Upper lobe of right lung (tissue), 1 donor: ENCODE measurements around the gene PLEKHD1. TPM values are rescaled to one million over a fixed set of nuclear protein-coding genes. Genes with fewer than 3 reads are reported as not detected.

Experiments used
- ATAC-seq: fragments of 200-7000 bp; cut with Tn5 transposase; one replicate; pipeline ENCODE4 v1.9.1; 2020; ENCODE audit warnings: mild to moderate bottlenecking, moderate library complexity
- DNase-seq: peaks from one replicate; pipeline ENCODE4 v3.0.0-alpha.2; 2020
- H3K27ac ChIP-seq: fragments of 200-600 bp; one replicate; pipeline ENCODE4 v1.8.0; 2022
- H3K27me3 ChIP-seq: fragments of 200-600 bp; one replicate; pipeline ENCODE4 v1.8.0; 2022; ENCODE audit warnings: mild to moderate bottlenecking
- H3K36me3 ChIP-seq: fragments of 200-600 bp; one replicate; pipeline ENCODE4 v1.8.0; 2022
- H3K4me1 ChIP-seq: fragments of 200-600 bp; one replicate; pipeline ENCODE4 v1.8.0; 2022
- H3K4me3 ChIP-seq: fragments of 200-600 bp; one replicate; pipeline ENCODE4 v1.8.0; 2022; ENCODE audit warnings: mild to moderate bottlenecking
- H3K9me3 ChIP-seq: fragments of 200-600 bp; one replicate; pipeline ENCODE4 v1.8.0; 2022
- intact Hi-C: fragments of 100-400 bp; cut with DNase I; formaldehyde crosslinking; loops from one replicate; pipeline ENCODE4 v1.11.0; 2022
- total RNA-seq: library from RNA; stranded (reverse); fragmentation: NEBNext Ultra II Directional; extraction: Animal tissue kit (Norgen Biotek cat#: 25700); gene quantifications from one replicate; pipeline ENCODE4 v1.2.1, GENCODE V29; 2021
- TF ChIP-seq, protein P1 (sequence below): fragments of 200-600 bp; IDR thresholded peaks from one replicate; pipeline ENCODE4 v1.8.0; 2022; ENCODE audit warnings: antibody characterized with exemption
- donor health status: DM: no; HTN: yes; CAD: no; lungs with severe emphysema.

PLEKHD1 gene
- total RNA-seq, 1 donor from 2014 or later: 0.41 TPM

DNA sequence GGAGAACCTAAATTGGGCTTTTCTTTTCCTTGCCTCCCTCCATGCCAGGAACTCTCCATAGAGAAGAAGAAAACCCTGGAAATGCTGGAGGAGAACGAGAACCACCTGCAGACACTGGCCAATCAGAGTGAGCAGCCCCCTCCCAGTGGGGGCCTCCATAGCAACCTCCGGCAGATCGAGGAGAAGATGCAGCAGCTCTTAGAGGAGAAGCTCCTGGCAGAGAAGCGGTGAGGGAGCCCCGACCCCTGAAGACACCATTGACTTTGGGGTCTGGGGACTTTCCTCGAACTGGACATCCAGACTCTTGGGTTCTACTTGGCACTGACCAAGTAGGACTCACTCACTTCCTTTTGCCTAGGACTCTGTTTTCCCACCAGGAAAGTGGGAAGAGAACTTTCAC, 41.4 kb downstream of the PLEKHD1 start:
- peak; percentile 27 for DNase-seq
- intact Hi-C loops: no loop called here
- Histone ChIP-seq H3K27me3 (no peaks in the 10 kb centered on the region), H3K4me1 (no peaks in the 10 kb centered on the region), H3K9me3 (no peaks in the 10 kb centered on the region), H3K27ac (no peak overlapping the region), H3K4me3 (no peak overlapping the region), H3K36me3 (no peaks in the 10 kb centered on the region)
- TF ChIP-seq, protein P1, sequence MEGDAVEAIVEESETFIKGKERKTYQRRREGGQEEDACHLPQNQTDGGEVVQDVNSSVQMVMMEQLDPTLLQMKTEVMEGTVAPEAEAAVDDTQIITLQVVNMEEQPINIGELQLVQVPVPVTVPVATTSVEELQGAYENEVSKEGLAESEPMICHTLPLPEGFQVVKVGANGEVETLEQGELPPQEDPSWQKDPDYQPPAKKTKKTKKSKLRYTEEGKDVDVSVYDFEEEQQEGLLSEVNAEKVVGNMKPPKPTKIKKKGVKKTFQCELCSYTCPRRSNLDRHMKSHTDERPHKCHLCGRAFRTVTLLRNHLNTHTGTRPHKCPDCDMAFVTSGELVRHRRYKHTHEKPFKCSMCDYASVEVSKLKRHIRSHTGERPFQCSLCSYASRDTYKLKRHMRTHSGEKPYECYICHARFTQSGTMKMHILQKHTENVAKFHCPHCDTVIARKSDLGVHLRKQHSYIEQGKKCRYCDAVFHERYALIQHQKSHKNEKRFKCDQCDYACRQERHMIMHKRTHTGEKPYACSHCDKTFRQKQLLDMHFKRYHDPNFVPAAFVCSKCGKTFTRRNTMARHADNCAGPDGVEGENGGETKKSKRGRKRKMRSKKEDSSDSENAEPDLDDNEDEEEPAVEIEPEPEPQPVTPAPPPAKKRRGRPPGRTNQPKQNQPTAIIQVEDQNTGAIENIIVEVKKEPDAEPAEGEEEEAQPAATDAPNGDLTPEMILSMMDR: no peak
- no peak for ATAC-seq

GRCh38 chr14:69527635-69528034, 43.1 kb downstream of the PLEKHD1 start:
- Histone ChIP-seq H3K4me1 (no peaks in the 10 kb centered on the region), H3K27me3 (no peaks in the 10 kb centered on the region), H3K9me3 (no peaks in the 10 kb centered on the region), H3K4me3 (no peak overlapping the region), H3K36me3 (no peaks in the 10 kb centered on the region), H3K27ac (no peak overlapping the region)
- DNase-seq: no peak
- ATAC-seq: no peak
- intact Hi-C loops: no loop called here
- TF ChIP-seq, protein P1: no peak

GRCh38 chr14:69528143-69528542, 43.6 kb downstream of the PLEKHD1 start:
- ATAC-seq (no peak), DNase-seq (no peak)
- no peak overlapping the region for H3K4me3 ChIP-seq
- intact Hi-C loops: no loop called here
- H3K36me3 ChIP-seq: no peaks in the 10 kb centered on the region
- no peaks in the 10 kb centered on the region for H3K9me3 ChIP-seq
- H3K27me3 ChIP-seq: no peaks in the 10 kb centered on the region
- H3K4me1 ChIP-seq: no peaks in the 10 kb centered on the region
- TF ChIP-seq, protein P1: no peak
- no peak overlapping the region for H3K27ac ChIP-seq

- DNase-seq: no peak
- intact Hi-C loops: no loop called here
- TF ChIP-seq, protein P1: no peak
Observed at GRCh38 chr14:69528930-69529329, 44.4 kb downstream of the PLEKHD1 start.

GRCh38 chr14:69529563-69529962, 45.0 kb downstream of the PLEKHD1 start:
- TF ChIP-seq, protein P1: no peak
- no peaks in the 10 kb centered on the region for H3K9me3 ChIP-seq
- no peaks in the 10 kb centered on the region for H3K4me1 ChIP-seq
- no peaks in the 10 kb centered on the region for H3K36me3 ChIP-seq
- H3K27ac ChIP-seq: no peak overlapping the region
- intact Hi-C loops: no loop called here
- DNase-seq (no peak), ATAC-seq (no peak)
- no peak overlapping the region for H3K4me3 ChIP-seq
- no peaks in the 10 kb centered on the region for H3K27me3 ChIP-seq

More at GRCh38 chr14:69528930-69529329, 44.4 kb downstream of the PLEKHD1 start:
- Histone ChIP-seq H3K4me1 (no peaks in the 10 kb centered on the region), H3K27me3 (no peaks in the 10 kb centered on the region), H3K27ac (no peak overlapping the region), H3K9me3 (no peaks in the 10 kb centered on the region), H3K4me3 (no peak overlapping the region), H3K36me3 (no peaks in the 10 kb centered on the region)
- ATAC-seq: no peak

GRCh38 chr14:69530095-69530494, 45.6 kb downstream of the PLEKHD1 start:
- ATAC-seq: no peak
- intact Hi-C loops: no loop called here
- no peak overlapping the region for H3K27ac ChIP-seq
- H3K4me1 ChIP-seq: no peaks in the 10 kb centered on the region
- no peak for DNase-seq
- no peak overlapping the region for H3K4me3 ChIP-seq
- H3K36me3 ChIP-seq: no peaks in the 10 kb centered on the region
- H3K9me3 ChIP-seq: no peaks in the 10 kb centered on the region
- TF ChIP-seq, protein P1: no peak
- no peaks in the 10 kb centered on the region for H3K27me3 ChIP-seq
